ENCODE results near the gene OR2W1.

OR2W1 gene

GRCh38 chr6:28996844-28997510, 48.0 kb downstream of the OR2W1 start:
- DNase-seq (ENCODE audit: low spot score) = no peak

GRCh38 chr6:28995093-28995650, 49.8 kb downstream of the OR2W1 start:
- DNase-seq (ENCODE audit: low spot score) = peak; percentile 44

Data from kidney tubule cell (primary cell).